Stimulated activated CD8-positive, alpha-beta memory T cell treated with anti-CD3 and anti-CD28 coated beads, Interleukin-12 subunit alpha, Interleukin-12 subunit beta, amount 100 ng/mL, for 1 hour (primary cell): ENCODE measurements around the gene DRG2.

ENCODE experiments used
- DNase-seq: peaks from one replicate; pipeline ENCODE4 v3.0.0-alpha.2; 2020; ENCODE audit warnings: low read depth

Gene DRG2

DNA sequence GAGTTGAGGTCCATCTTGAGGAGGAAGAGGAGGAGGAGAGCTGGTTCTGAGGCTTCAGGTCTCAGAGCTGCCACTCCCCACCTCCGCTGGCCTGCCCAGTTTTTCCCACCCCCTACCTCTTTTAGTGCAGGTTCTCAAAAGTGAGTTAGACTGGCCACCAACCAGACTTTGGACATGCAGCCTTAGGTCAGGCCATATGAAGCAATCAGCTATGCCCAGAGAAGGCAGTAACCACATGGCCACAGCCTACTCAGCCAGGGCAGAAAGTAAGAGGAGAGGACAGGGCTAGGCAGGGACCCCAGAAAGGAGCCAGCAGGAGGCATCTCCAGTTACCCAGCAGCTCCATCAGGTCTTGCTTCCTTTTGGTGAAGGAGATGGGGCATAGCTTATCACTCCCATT, 29.8 kb downstream of the DRG2 start:
- no peak for DNase-seq

DNA sequence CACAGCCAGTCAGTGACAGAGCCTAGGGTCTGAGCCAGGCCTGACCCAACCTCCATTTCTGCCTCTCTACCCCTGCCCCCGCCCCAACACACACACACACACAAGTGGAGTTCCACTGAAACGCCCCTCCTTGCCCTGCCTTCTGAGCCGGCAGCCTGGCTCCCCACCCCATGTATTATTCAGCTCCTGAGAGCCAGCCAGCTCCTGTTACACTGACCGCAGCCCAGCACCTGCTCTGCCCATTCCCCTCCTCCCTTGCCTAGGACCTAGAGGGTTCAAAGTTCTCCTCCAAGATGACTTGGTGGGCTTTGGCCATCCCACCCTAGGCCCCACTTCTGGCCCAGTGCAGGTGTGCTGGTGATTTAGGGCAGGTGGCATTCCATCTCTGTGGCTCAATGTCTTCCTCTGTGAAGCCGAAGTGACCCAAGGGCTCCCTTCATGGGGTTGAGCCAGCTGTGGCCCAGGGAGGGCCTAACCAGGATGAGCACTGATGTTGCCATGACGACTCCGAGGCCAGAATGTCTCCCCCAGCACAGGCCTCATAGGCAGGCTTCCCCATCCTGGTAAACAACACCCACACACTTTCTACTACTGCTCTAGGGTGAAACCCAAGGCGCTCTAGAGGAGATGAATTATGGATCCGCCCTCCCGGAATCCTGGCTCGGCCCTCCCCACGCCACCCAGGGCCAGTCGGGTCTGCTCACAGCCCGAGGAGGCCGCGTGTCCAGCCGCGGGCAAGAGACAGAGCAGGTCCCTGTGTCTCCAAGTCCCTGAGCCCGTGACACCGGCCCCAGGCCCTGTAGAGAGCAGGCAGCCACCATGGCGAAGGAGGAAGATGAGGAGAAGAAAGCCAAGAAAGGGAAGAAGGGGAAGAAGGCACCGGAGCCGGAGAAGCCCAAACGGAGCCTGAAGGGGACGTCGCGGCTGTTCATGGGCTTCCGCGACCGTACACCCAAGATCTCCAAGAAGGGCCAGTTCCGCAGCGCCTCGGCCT, 30.5 kb downstream of the DRG2 start:
- DNase-seq, result no peak

- no peak for DNase-seq
Observed at GRCh38 chr17:18119166-18119745, 31.5 kb downstream of the DRG2 start.

DNA sequence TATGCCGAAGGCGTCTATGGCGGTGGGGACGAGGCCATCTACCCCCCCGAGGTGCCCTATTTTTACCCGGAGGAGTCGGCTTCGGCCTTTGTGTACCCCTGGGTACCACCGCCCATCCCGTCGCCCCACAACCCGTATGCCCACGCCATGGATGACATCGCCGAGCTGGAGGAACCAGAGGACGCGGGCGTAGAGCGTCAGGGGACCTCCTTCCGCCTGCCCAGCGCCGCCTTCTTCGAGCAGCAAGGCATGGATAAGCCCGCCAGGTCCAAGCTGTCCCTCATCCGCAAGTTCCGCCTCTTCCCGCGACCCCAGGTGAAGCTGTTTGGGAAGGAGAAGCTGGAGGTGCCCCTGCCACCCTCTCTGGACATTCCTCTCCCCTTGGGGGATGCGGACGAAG, 32.2 kb downstream of the DRG2 start:
- no peak for DNase-seq

DNA sequence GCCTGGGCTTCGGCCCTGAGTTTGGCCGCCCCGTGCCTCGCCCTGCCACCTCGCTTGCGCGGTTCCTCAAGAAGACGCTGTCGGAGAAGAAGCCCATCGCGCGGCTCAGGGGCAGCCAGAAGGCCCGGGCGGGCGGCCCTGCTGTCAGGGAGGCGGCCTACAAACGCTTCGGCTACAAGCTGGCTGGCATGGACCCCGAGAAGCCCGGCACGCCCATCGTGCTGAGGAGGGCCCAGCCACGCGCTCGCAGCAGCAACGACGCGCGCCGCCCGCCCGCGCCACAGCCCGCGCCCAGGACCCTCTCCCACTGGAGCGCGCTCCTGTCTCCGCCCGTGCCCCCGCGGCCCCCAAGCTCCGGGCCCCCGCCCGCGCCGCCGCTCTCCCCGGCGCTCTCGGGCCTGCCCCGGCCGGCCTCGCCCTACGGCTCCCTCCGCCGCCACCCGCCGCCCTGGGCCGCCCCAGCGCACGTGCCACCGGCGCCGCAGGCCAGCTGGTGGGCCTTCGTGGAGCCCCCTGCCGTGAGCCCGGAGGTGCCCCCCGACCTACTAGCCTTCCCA, 32.8 kb downstream of the DRG2 start:
- DNase-seq, result no peak

- DNase-seq, result no peak
Observed at GRCh38 chr17:18121144-18121910, 33.6 kb downstream of the DRG2 start.

DNA sequence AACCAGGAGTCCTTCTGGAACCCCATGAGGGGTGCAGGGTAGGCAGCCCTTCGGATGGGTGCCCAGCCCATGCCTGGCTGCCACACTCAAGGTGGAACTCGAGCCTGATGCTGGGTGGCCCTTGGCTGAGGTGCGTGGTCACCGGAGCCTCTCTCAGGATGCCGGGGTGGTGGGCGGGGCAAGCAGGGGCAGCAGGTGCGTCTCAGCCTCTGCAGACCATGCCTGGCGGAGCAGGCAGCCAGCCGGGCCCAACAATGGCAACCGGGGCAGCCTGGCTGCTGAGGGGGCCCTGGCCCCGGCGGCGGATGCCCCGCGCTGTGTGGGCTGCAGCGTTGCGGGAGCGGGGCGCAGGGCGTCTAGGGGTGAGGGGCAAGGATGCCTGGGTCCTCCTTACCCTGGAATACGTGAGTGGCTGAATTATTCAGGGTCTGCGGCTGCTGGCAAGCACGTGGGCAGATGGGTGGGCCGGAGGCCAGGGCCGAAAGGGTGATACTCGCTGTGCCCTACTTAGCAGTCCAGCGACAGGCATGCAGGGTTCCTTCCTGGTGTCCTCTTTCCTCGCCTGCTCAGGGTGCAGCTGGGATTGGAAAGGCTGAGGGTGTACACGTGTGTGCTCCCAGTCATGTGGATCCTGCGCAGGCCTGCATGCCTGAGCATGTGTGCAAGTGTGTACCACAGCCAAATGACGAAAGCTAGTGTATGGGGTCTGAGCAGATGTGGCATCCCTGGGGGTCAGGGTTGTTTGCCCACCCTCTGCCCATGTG, 35.4 kb downstream of the DRG2 start:
- DNase-seq, result no peak

GRCh38 chr17:18124345-18125126, 36.8 kb downstream of the DRG2 start:
- no peak for DNase-seq

- DNase-seq, result no peak
Observed at GRCh38 chr17:18129041-18129502, 41.3 kb downstream of the DRG2 start.

DNA sequence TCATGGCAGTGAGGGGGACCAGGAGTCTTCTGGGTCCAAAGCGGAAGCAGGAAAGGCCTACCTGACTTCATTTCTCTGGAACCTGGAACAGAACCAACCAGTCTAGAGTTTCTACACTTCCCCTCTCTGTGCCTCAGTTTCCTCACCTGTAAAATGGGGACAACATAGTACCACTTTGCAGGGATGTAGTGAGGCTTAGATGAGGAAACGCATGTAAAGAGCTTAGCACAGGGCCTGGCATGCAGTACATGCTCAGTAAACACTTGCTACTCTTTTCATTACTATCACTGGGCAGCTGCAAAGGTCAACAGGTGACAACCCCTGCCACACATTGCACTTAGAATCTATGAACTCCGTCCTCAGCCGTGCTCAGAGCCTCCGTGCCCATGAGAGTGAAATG, 45.0 kb downstream of the DRG2 start:
- DNase-seq, result no peak

DNA sequence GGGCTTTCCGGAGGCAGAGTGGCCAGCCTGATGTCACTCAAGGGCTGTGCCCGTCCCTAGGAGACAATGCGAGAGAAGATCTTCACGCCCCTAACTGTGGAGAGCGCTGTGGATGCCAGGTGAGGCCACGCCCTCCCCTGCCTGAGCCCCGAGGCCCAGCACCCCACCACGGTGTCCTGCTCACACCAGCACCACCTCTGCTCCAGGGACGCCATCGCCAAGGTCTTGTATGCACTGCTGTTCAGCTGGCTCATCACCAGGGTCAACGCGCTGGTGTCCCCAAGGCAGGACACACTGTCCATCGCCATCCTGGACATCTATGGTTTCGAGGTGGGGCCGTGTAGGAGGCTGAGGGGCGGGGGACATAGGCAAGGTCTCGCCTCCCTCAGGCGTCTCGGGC, 48.6 kb downstream of the DRG2 start:
- DNase-seq, result no peak

- no peak for DNase-seq
Observed at GRCh38 chr17:18138065-18138749, 50.5 kb downstream of the DRG2 start.

GRCh38 chr17:18139092-18139491, 51.3 kb downstream of the DRG2 start:
- no peak for DNase-seq

DNA sequence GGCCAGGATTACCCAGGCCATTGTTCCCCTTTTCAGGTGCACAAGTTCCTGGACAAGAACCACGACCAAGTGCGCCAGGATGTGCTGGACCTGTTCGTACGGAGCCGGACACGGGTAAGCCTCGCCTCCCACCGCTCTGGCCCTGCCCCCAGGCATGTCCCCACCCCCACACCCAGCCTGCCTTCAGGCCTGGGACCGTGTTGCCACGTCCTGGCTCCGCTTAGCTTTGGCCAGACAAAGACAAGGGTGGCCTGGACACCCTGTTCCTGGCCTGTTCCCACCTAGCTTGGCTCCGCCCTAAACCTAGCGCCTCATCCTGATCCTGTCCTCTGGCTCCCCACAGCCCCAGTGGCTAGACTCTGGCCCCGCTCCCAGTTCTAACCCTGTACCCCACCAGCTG, 51.8 kb downstream of the DRG2 start:
- DNase-seq, result no peak

DNA sequence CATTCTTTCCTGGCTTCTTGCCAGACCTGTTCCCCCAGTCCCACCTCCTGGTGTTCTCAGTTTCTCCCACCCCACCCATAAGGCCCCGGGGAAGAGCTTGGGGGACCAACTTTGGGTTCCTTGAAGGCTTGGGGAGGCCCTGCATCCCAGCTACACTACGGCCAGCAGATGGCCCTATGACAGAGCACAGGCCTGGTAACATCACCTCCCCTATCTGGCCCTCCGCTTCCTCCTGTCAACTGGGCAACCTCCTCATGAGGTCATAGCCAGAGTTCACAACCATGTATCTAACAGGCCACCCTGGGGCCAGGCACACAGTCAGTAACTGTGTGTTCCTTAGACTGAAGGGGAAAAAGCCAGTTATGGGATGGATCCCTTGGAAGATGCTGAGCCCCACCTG, 52.2 kb downstream of the DRG2 start:
- DNase-seq, result no peak

GRCh38 chr17:18140648-18141047, 52.9 kb downstream of the DRG2 start:
- DNase-seq, result no peak

DNA sequence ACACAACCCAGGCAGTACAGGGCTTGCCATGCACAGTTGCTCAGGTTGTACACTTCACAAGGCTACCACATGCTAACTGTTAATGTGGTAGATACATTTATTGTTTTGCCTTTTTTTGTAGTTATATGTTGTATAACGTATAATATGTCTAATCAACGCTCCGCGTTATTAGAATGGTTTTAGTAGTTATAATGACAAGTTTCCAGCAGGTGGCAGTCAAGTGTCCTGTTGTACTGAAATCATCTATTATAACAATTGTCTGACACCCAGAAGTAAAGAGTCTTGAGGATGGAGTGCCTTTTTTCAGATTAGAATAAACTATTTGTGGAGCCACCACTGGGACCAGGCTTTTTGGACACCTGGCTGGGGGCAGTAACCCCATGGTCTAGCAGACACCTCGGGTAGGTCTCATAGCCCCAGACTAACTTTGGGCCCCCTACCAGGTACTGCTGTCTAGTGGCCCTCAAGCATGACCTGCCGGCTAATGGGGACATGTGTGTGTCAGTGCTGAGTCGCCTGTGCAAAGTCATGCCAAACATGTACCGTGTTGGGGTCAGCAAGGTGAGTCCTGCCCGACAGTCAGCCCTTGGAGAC, 53.6 kb downstream of the DRG2 start:
- peak; percentile 12 for DNase-seq

DNA sequence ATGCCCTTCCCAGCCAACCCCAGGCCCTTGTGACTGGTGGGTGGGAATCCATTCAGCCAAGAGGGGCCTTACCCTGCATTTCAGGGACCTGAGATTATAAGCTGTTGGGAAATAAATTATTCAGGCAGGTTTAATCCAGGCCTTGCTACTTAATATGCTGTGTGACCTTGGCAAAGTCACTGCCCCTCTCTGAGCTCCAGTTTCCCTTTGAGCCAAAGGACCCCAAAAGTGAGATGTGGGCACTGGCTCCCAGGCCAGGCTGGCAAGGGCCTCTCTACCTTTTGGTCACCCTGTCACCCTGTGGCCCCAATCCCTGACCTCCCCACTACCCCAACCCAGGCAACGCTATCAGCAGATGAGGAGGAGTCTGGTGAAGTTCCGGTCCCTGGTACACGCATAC, 54.7 kb downstream of the DRG2 start:
- no peak for DNase-seq

DNA sequence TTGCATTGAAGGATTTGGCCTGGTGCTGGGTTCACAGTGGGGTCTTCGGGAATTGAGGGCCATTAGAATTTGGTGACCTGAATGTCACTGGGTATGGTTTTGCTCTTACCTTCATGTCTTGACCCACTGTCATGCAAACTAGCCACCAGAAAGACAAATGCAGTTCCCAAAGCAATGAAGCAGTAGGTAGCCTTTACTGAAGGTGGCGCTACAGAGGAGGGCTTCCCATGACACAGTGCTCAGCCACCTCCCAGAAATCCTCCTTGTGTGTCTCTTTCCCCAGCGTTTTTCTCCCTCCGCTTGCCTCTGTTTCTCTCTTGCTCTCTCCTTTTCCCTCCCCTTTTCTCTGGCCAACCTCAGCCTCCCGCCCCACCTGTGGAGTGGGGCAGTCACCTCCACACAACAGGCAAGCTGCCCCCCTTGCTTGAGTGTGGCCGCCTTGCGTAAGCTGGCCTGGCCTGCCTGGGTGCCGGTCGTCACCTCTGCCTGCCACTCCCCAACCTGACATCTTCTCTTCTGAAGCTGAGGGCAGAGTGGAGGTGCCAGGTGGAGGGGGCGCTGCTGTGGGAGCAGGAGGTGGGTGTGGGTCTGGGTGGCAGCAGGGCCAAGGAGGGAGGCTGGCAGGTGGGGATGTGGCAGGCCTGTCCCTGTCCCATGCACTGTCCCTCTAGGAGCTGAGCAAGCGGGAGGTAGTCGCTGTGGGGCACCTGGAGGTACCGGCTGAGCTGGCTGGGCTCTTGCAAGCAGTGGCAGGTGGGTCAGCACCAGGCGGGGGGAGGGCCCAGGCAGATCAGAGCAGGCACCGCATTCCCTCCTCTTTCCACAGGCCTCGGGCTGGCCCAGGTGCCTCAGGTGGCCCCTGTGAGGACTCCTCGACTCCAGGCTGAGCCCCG, 55.5 kb downstream of the DRG2 start:
- no peak for DNase-seq
